Tibial nerve (tissue), 3 donors: ENCODE data around the gene CNTNAP5.

ENCODE experiments used
- CTCF ChIP-seq, 5 experiments: fragments of 200-600 bp in 3 of 5; fragments of 450-650 bp in 2 of 5; sonication (generic) in 3 of 5; IDR thresholded peaks; one replicate each; pipeline ENCODE4 v1.5.1; 2016 to 2019; ENCODE audit warnings: antibody characterized with exemption in 5 of 5, mild to moderate bottlenecking in 3 of 5, moderate library complexity in 2 of 5
- POLR2A ChIP-seq, 2 donors: fragments of 450-650 bp; IDR thresholded peaks; one replicate each; pipeline ENCODE4 v1.6.1; 2017; ENCODE audit warnings: antibody characterized with exemption in 2 of 2, mild to moderate bottlenecking in 2 of 2, moderate library complexity in 2 of 2

GRCh38 chr2:124882423-124882822, 857.3 kb downstream of the CNTNAP5 start:
- TF ChIP-seq CTCF (IDR thresholded peaks at IDR 0.05) (no peak), POLR2A (IDR thresholded peaks at IDR 0.05) (no peak)
